ENCODE data around the gene GATAD2A. TPM values are rescaled to one million over a fixed set of nuclear protein-coding genes. Genes with fewer than 3 reads are reported as not detected.
A peak's percentile ranks its signal among the peaks of the same experiment; 100 is the strongest.

Gene GATAD2A
- total and polyA plus RNA-seq, 9 of the 15 experiments (the other 6 are each of a cell fraction or from before 2014, with no cell fraction given), result 2.4 to 226 (median 44.2) TPM

GRCh38 chr19:19385131-19385895 lies 20.2 kb upstream of the GATAD2A start (continued):
- TF ChIP-seq EP400 (IDR thresholded peaks at IDR 0.05) (peak; percentile 79), E2F1 (CRISPR knock-in tag; IDR thresholded peaks at IDR 0.05) (no peak; the same call in 1 of the 2 replicates), HDAC1 (IDR thresholded peaks at IDR 0.05) (peak in 1 of 2 experiments; percentile 42; a peak in 1 of 4 replicates), ZSCAN29 (IDR thresholded peaks at IDR 0.05) (no peak), SMARCA5 (IDR thresholded peaks at IDR 0.05) (no peak), ZNF184 (CRISPR knock-in tag; IDR thresholded peaks at IDR 0.05) (no peak), PHF8 (IDR thresholded peaks at IDR 0.05; ENCODE audit: borderline replicate concordance, low read length) (peak; percentile 76; the same call in 1 of the 2 replicates), NBN (IDR thresholded peaks at IDR 0.05; ENCODE audit: low read depth) (no peak), KAT8 (IDR thresholded peaks at IDR 0.05; ENCODE audit: low read depth) (no peak), TAF1 (IDR thresholded peaks at IDR 0.05; ENCODE audit: control insufficient read depth, extremely low read depth, insufficient read depth, low read length, severe bottlenecking) (peak; percentile 90), HBP1 (CRISPR knock-in tag; IDR thresholded peaks at IDR 0.05) (peak; percentile 66; the same call in 1 of the 2 replicates), RFX5 (IDR thresholded peaks at IDR 0.05; ENCODE audit: low read depth, low read length) (peak; percentile 97), PHB2 (IDR thresholded peaks at IDR 0.05; ENCODE audit: low read depth) (no peak), ZBTB5 (IDR thresholded peaks at IDR 0.05) (no peak), SIRT6 (IDR thresholded peaks at IDR 0.05; ENCODE audit: low read depth, low read length) (no peak), HNRNPH1 (optimal IDR thresholded peaks at IDR 0.05; ENCODE audit: low read depth, low read length) (no peak), MYNN (IDR thresholded peaks at IDR 0.05) (peak; percentile 39; the same call in 1 of the 2 replicates), MYNN (CRISPR knock-in tag; IDR thresholded peaks at IDR 0.05) (no peak), ZNF143 (CRISPR knock-in tag; IDR thresholded peaks at IDR 0.05) (peak; percentile 80), CREB3 (tag; conservative IDR thresholded peaks at IDR 0.05; ENCODE audit: low read depth) (peak; percentile 57; the same call in 1 of the 2 replicates), CSDE1 (IDR thresholded peaks at IDR 0.05) (no peak), NR4A1 (CRISPR knock-in tag; IDR thresholded peaks at IDR 0.05) (no peak; the same call in 1 of the 2 replicates), NR4A1 (tag; IDR thresholded peaks at IDR 0.05) (peak; percentile 80; the same call in 1 of the 2 replicates), MAFK (IDR thresholded peaks at IDR 0.05; ENCODE audit: low read length) (no peak), ZC3H11A (IDR thresholded peaks at IDR 0.05; ENCODE audit: low read depth, low read length) (no peak), SLC30A9 (CRISPR knock-in tag; IDR thresholded peaks at IDR 0.05) (no peak)
